GM12878 (cell line): ENCODE data around the gene C16orf82. TPM values are rescaled to one million over a fixed set of nuclear protein-coding genes. Genes with fewer than 3 reads are reported as not detected.

Source experiments
- ATAC-seq: fragments of 200-7000 bp; cut with Tn5 transposase; 3 replicates; pipeline ENCODE4 v1.9.1; 2020; ENCODE audit warnings: mild to moderate bottlenecking, moderate library complexity
- BruUV-seq: library from RNA; stranded (reverse); fragments of 400-500 nt; replicated peaks from 2 replicates; lab custom pipeline; 2021; lab: Mats Ljungman, UMichigan
- CTCF ChIA-PET: fragments of 300-600 bp; sonication (Branson Sonifier 250); formaldehyde crosslinking; extraction: SDS; loops from one replicate; lab custom pipeline; 2021; ENCODE audit warnings: inconsistent platforms; lab: Yijun Ruan, JAX
- POLR2A ChIA-PET: fragments of 350-600 bp; formaldehyde crosslinking; extraction: SDS; loops from one replicate; lab custom pipeline; 2021; ENCODE audit warnings: inconsistent platforms; lab: Charles Lee
- RAD21 ChIA-PET: fragments of 300-600 bp; sonication (Branson Sonifier 250); formaldehyde crosslinking; loops from one replicate; lab custom pipeline; 2023; ENCODE audit warnings: antibody characterized with exemption; ENCODE audit not compliant: unreplicated experiment; lab: Charles Lee
- SMC1A ChIA-PET: fragments of 300-600 bp; sonication (Branson Sonifier 250); formaldehyde crosslinking; loops from one replicate; lab custom pipeline; 2023; ENCODE audit not compliant: unreplicated experiment, uncharacterized antibody; lab: Charles Lee
- DNase-seq: peaks from one replicate; pipeline ENCODE4 v3.0.0-alpha.2; 2011; ENCODE audit warnings: low read depth, low spot score
- FAIRE-seq: peaks from 3 replicates; lab custom pipeline; 2011; peaks lifted over from hg19 to GRCh38; lab: Jason Lieb, UNC
- H2AFZ ChIP-seq: 2 replicates; pipeline ENCODE4 v1.6.0; 2011; ENCODE audit warnings: low read depth, low read length, control low read depth; ENCODE audit not compliant: control insufficient read depth
- H3K27ac ChIP-seq: 2 replicates; pipeline ENCODE4 v1.5.1; 2011; ENCODE audit warnings: control low read depth; ENCODE audit not compliant: control insufficient read depth, insufficient read depth
- H3K27me3 ChIP-seq, 2 experiments: replicated peaks in 1 of 2; 2 replicates each; pipeline versions ENCODE4 v1.6.0 to v1.6.1; 2011; ENCODE audit warnings: low read length in 1 of 2; ENCODE audit not compliant: control insufficient read depth in 2 of 2, insufficient read depth in 2 of 2
- H3K36me3 ChIP-seq, 2 experiments: 2 replicates each; pipeline ENCODE4 v1.5.1; 2011; ENCODE audit warnings: low read length in 1 of 2; ENCODE audit not compliant: control insufficient read depth in 2 of 2, insufficient read depth in 2 of 2
- H3K4me1 ChIP-seq: 2 replicates; pipeline ENCODE4 v1.6.1; 2011; ENCODE audit warnings: mild to moderate bottlenecking, low read length, moderate library complexity, mixed read lengths; ENCODE audit not compliant: control insufficient read depth, insufficient read depth
- H3K4me2 ChIP-seq: 2 replicates; pipeline ENCODE4 v1.6.0; 2011; ENCODE audit warnings: control low read depth; ENCODE audit not compliant: control insufficient read depth, insufficient read depth
- H3K4me3 ChIP-seq: fragments of 200-600 bp; sonication (generic); 2 replicates; pipeline ENCODE4 v1.5.1; 2016
- H3K79me2 ChIP-seq: 2 replicates; pipeline ENCODE4 v1.6.0; 2011; ENCODE audit warnings: low read length; ENCODE audit not compliant: control insufficient read depth, insufficient read depth
- H3K9ac ChIP-seq: 2 replicates; pipeline ENCODE4 v1.8.0; 2011; ENCODE audit warnings: low read length, control low read depth, mixed read lengths; ENCODE audit not compliant: control insufficient read depth, insufficient read depth
- H3K9me3 ChIP-seq: replicated peaks from 3 replicates; pipeline ENCODE4 v1.5.1; 2011; ENCODE audit warnings: mild to moderate bottlenecking, low read length; ENCODE audit not compliant: control insufficient read depth, insufficient read depth
- H4K20me1 ChIP-seq: 2 replicates; pipeline ENCODE4 v1.6.0; 2011; ENCODE audit not compliant: control insufficient read depth, insufficient read depth
- BCL11A ChIP-seq: IDR thresholded peaks from 2 replicates; pipeline ENCODE4 v1.6.1; 2011; ENCODE audit warnings: low read depth, low read length
- BRCA1 ChIP-seq: IDR thresholded peaks from 2 replicates; pipeline ENCODE4 v1.6.1; 2011; ENCODE audit warnings: low read depth, low read length, improper control_type of control experiment
- CBX3 ChIP-seq: fragments of 200-600 bp; sonication (generic); IDR thresholded peaks from 2 replicates; pipeline ENCODE4 v1.6.1; 2016; ENCODE audit warnings: low read depth, borderline replicate concordance
- GABPA ChIP-seq: IDR thresholded peaks from 2 replicates; pipeline ENCODE4 v1.6.1; 2014; ENCODE audit warnings: antibody characterized with exemption, low read depth, mild to moderate bottlenecking, inconsistent platforms
- GATAD2B ChIP-seq: fragments of 450-650 bp; conservative IDR thresholded peaks from 2 replicates; pipeline ENCODE4 v1.6.1; 2017; ENCODE audit warnings: low read depth, mild to moderate bottlenecking, moderate library complexity
- MAX ChIP-seq: IDR thresholded peaks from 2 replicates; pipeline ENCODE4 v1.6.1; 2012; ENCODE audit warnings: low read depth, low read length, improper control_type of control experiment
- MYC ChIP-seq: IDR thresholded peaks from 2 replicates; pipeline ENCODE4 v1.6.1; 2011; ENCODE audit warnings: mild to moderate bottlenecking, low read length, moderate library complexity, inconsistent platforms; ENCODE audit not compliant: insufficient read depth, insufficient replicate concordance, insufficient read length, severe bottlenecking
- NR2C1 ChIP-seq: fragments of 450-650 bp; IDR thresholded peaks from 2 replicates; pipeline ENCODE4 v1.6.1; 2017; ENCODE audit warnings: antibody characterized with exemption, mild to moderate bottlenecking, moderate library complexity
- PAX5 ChIP-seq: IDR thresholded peaks from 2 replicates; pipeline ENCODE4 v1.6.1; 2011; ENCODE audit warnings: low read depth, low read length, borderline replicate concordance
- POU2F2 ChIP-seq: IDR thresholded peaks from 3 replicates; pipeline ENCODE4 v1.6.1; 2011; ENCODE audit warnings: low read depth, mild to moderate bottlenecking, low read length, borderline replicate concordance
- RAD21 ChIP-seq: IDR thresholded peaks from 2 replicates; pipeline ENCODE4 v1.6.1; 2011; ENCODE audit warnings: mild to moderate bottlenecking, low read depth, low read length, moderate library complexity; ENCODE audit not compliant: insufficient read depth
- RELB ChIP-seq: fragments of 450-650 bp; IDR thresholded peaks from 2 replicates; pipeline ENCODE4 v1.6.1; 2017; ENCODE audit warnings: low read depth, mild to moderate bottlenecking, moderate library complexity
- TCF12 ChIP-seq: IDR thresholded peaks from 2 replicates; pipeline ENCODE4 v1.6.1; 2011; ENCODE audit warnings: low read depth, mild to moderate bottlenecking, low read length
- ZBTB33 ChIP-seq: fragments of 450-650 bp; IDR thresholded peaks from 2 replicates; pipeline ENCODE4 v1.6.1; 2017; ENCODE audit warnings: mild to moderate bottlenecking
- ZBTB4 ChIP-seq: fragments of 450-650 bp; formaldehyde crosslinking; IDR thresholded peaks from 2 replicates; pipeline ENCODE4 v1.4.0; 2022; ENCODE audit warnings: mild to moderate bottlenecking, moderate library complexity
- WGBS: methylation state at CpG from one replicate; pipeline ENCODE4 v1.1.6; 2016; ENCODE audit warnings: low lambda C conversion rate; ENCODE audit not compliant: insufficient replicate concordance, insufficient coverage; ENCODE audit errors: missing lambda C conversion rate; 5-methylcytosine and 5-hydroxymethylcytosine counted together
- in situ Hi-C: fragments of 300-500 bp; cut with MboI; formaldehyde crosslinking; loops from 9 replicates; pipeline ENCODE4 v1.14.3; 2018; ENCODE audit warnings: mixed read lengths
- intact Hi-C: fragments of 100-400 bp; cut with micrococcal nuclease; formaldehyde crosslinking; loops from one replicate; pipeline ENCODE4 v1.14.2; 2022; ENCODE audit not compliant: unreplicated experiment
- polyA plus RNA-seq, 11 experiments: library from polyadenylated mRNA; depleted of rRNA in 4 of 11; unstranded in 6 of 11; stranded (reverse) in 5 of 11; fragments of >200 nt; fragmentation: Nextera tagmentation in 4 of 11; fragmentation: Illumina TruSeq in 1 of 11; extraction: Ambion mirVana in 4 of 11; extraction: Trizol in 1 of 11; gene quantifications; 1 replicate in 1 of 11; 2 replicates in 10 of 11; pipeline versions ENCODE4 v1.2.1 to v1.2.3, GENCODE V29; 2011 to 2016; ENCODE audit warnings: inconsistent platforms in 2 of 11, missing spikeins in 2 of 11, low read depth in 1 of 11
- total RNA-seq, 4 experiments: library from RNA; depleted of rRNA in 3 of 4; stranded (reverse); fragments of >200 nt in 3 of 4; fragmentation: Illumina TruSeq in 1 of 4; extraction: Trizol in 1 of 4; gene quantifications; 2 replicates each; pipeline versions ENCODE4 v1.2.1 to v1.2.3, GENCODE V29; 2013 to 2021

Gene C16orf82
- total and polyA plus RNA-seq, 10 of the 15 experiments (the other 5 are each of a cell fraction or from before 2014, with no cell fraction given): not detected

GRCh38 chr16:27109666-27110523 lies 43.2 kb downstream of the C16orf82 start:
- Histone ChIP-seq H4K20me1 (no peaks in the 10 kb centered on the region; the same call in 1 of the 2 replicates), H3K9me3 (no peaks in the 10 kb centered on the region), H2AFZ (no peak overlapping the region), H3K27me3 (peaks cover 0 to 2% of the 10 kb centered on the region in 2 experiments; a peak in 1 of 4 replicates), H3K79me2 (no peaks in the 10 kb centered on the region), H3K4me2 (no peak overlapping the region), H3K9ac (no peak overlapping the region), H3K36me3 (no peaks in the 10 kb centered on the region), H3K27ac (no peak overlapping the region), H3K4me1 (peaks cover 4% of the 10 kb centered on the region; the same call in 1 of the 2 replicates), H3K4me3 (no peak overlapping the region)
- no TSS peak for BruUV-seq
- ChIA-PET POLR2A (interaction anchor here (0.6 kb wide), 5 partner anchors 26 to 1959 kb away, joined by 3 to 10 read pairs (median 3); no protein-coding TSS in a partner anchor), SMC1A (interaction anchor here (1.0 to 1.2 kb wide), 3 partner anchors 43 to 257 kb away, joined by 3 to 4 read pairs (median 3); no protein-coding TSS in a partner anchor), RAD21 (interaction anchor here (0.6 to 2.3 kb wide), 16 partner anchors 12 to 1530 kb away, joined by 3 to 9 read pairs (median 3); no protein-coding TSS in a partner anchor), CTCF (interaction anchor here (0.5 to 1.6 kb wide), 20 partner anchors 8 to 1958 kb away, joined by 3 to 5 read pairs (median 3); no protein-coding TSS in a partner anchor)
- WGBS: 28% methylated on average over 35 of the region's 61 CpGs
- in situ Hi-C loops (loop anchor here (5.0 to 10.0 kb wide), 2 partner anchors 1273 to 1835 kb away; no protein-coding TSS in a partner anchor), intact Hi-C loops (loop anchor here (5.0 kb wide), 1 partner anchor 1273 kb away; no protein-coding TSS in a partner anchor)
- FAIRE-seq (no peak), ATAC-seq (peak; percentile 83), DNase-seq (no peak)
- TF ChIP-seq TCF12 (no peak), RELB (no peak), CBX3 (no peak), MYC (no peak), ZBTB4 (CRISPR knock-in tag) (no peak), POU2F2 (no peak), BRCA1 (no peak), RAD21 (peak; percentile 72), PAX5 (no peak), GATAD2B (no peak), BCL11A (no peak), NR2C1 (no peak), GABPA (no peak), MAX (no peak), ZBTB33 (no peak)
